Stomach (tissue), 9 donors: ENCODE data around the gene ATXN1. TPM values are rescaled to one million over a fixed set of nuclear protein-coding genes. Genes with fewer than 3 reads are reported as not detected.

Experiments used
- DNase-seq, 2 donors: peaks; one replicate each; pipeline versions ENCODE4 v3.0.0 to v3.0.0-alpha.2; 2013 to 2019
- H3K27ac ChIP-seq, 5 donors: fragments of 200-600 bp in 4 of 5; sonication (generic) in 4 of 5; one replicate each; pipeline ENCODE4 v1.5.1; 2013 to 2019; ENCODE audit warnings: mild to moderate bottlenecking in 1 of 5, moderate library complexity in 1 of 5
- H3K27me3 ChIP-seq, 3 donors: fragments of 200-600 bp; sonication (generic); one replicate each; pipeline ENCODE4 v1.5.1; 2017 to 2019; ENCODE audit warnings: mixed run types in 1 of 3
- H3K36me3 ChIP-seq, 4 donors: fragments of 200-600 bp; sonication (generic); 1 replicate in 3 of 4; 2 replicates in 1 of 4; pipeline ENCODE4 v1.5.1; 2016 to 2019
- H3K4me1 ChIP-seq, 4 donors: fragments of 200-600 bp; sonication (generic); one replicate each; pipeline ENCODE4 v1.5.1; 2016 to 2019
- H3K4me3 ChIP-seq, 4 donors: fragments of 200-600 bp; sonication (generic) in 3 of 4; one replicate each; pipeline ENCODE4 v1.5.1; 2016 to 2019; ENCODE audit warnings: mild to moderate bottlenecking in 1 of 4
- H3K9me3 ChIP-seq, 4 donors: fragments of 200-600 bp; sonication (generic); one replicate each; pipeline ENCODE4 v1.5.1; 2016 to 2019
- CTCF ChIP-seq, 7 experiments: fragments of 450-650 bp in 4 of 7; fragments of 200-600 bp in 3 of 7; sonication (generic) in 3 of 7; IDR thresholded peaks; one replicate each; pipeline ENCODE4 v1.5.1; 2016 to 2019; ENCODE audit warnings: antibody characterized with exemption in 7 of 7, control low read depth in 2 of 7, mild to moderate bottlenecking in 1 of 7
- EP300 ChIP-seq: sonication (generic); formaldehyde crosslinking; IDR thresholded peaks from one replicate; pipeline ENCODE4 v1.6.1; 2017; ENCODE audit warnings: antibody characterized with exemption
- POLR2A ChIP-seq, 4 donors: fragments of 450-650 bp; IDR thresholded peaks; one replicate each; pipeline ENCODE4 v1.6.1; 2016; ENCODE audit warnings: antibody characterized with exemption in 4 of 4, control low read depth in 2 of 4, mild to moderate bottlenecking in 1 of 4, moderate library complexity in 1 of 4
- POLR2AphosphoS5 ChIP-seq, 3 donors: sonication (generic); formaldehyde crosslinking; IDR thresholded peaks; one replicate each; pipeline ENCODE4 v1.6.1; 2016; ENCODE audit warnings: antibody characterized with exemption in 3 of 3
- WGBS, 5 donors: extraction: QIAGEN DNeasy Blood & Tissue Kit in 3 of 5; methylation state at CpG; one replicate each; pipeline versions ENCODE4 v1.1.5 to v1.1.7; 2013 to 2018; 5-methylcytosine and 5-hydroxymethylcytosine counted together
- intact Hi-C: fragments of 100-400 bp; cut with DNase I; formaldehyde crosslinking; loops from one replicate; pipeline ENCODE4 v1.15.1; 2023; ENCODE audit warnings: low total_unique reads
- polyA plus RNA-seq, 3 donors: library from polyadenylated mRNA; stranded (reverse); fragments of 200-250 nt; gene quantifications; one replicate each; pipeline ENCODE4 v1.2.3, GENCODE V29; 2013
- total RNA-seq, 5 donors: library from RNA; depleted of rRNA; stranded (reverse); fragments of >200 nt; gene quantifications; one replicate each; pipeline versions ENCODE4 v1.1.0 to v1.2.3, GENCODE V29; 2014 to 2016
- donor health status: healthy with polysubstance abuse.
- donor health status: Bipolar disorder and iron deficiency.
- donor health status: healthy.

Gene ATXN1
- total and polyA plus RNA-seq, 8 donors = 5.2 to 106 (median 39.0) TPM

GRCh38 chr6:16514249-16514648 is 247.0 kb downstream of the ATXN1 start:
- H3K27ac ChIP-seq = peak overlapping the region in 1 of 5 donors; percentile 29
- H3K4me3 ChIP-seq = no peak overlapping the region
- intact Hi-C loops = loop anchor here (5.0 kb wide), 1 partner anchor 258 kb away; no protein-coding TSS in a partner anchor
- no peaks in the 10 kb centered on the region for H3K9me3 ChIP-seq
- no peaks in the 10 kb centered on the region for H3K27me3 ChIP-seq
- DNase-seq = peak in 1 of 2 donors; percentile 71
- peaks cover 15 to 55% (median 37%) of the 10 kb centered on the region in 4 donors for H3K4me1 ChIP-seq
- peak in 4 of 7 experiments; percentile 26 to 52 (median 36) for TF ChIP-seq CTCF (IDR thresholded peaks at IDR 0.05)
- TF ChIP-seq EP300 = no peak
- TF ChIP-seq POLR2A (IDR thresholded peaks at IDR 0.05) = no peak
- peak in 1 of 3 donors; percentile 44 for TF ChIP-seq POLR2AphosphoS5 (IDR thresholded peaks at IDR 0.05)
- WGBS, 5 donors = 36 to 45% (median 39%) methylated on average over 8 of the region's 8 CpGs
- peaks cover 0 to 7% (median 1%) of the 10 kb centered on the region in 4 donors for H3K36me3 ChIP-seq

- TF ChIP-seq EP300 (no peak), POLR2AphosphoS5 (IDR thresholded peaks at IDR 0.05) (no peak)
- peak in 1 of 2 donors; percentile 53 for DNase-seq
- peak overlapping the region in 3 of 5 donors; percentile 50 to 57 (median 51) for H3K27ac ChIP-seq
- no peak overlapping the region for H3K4me3 ChIP-seq
- H3K4me1 ChIP-seq = peaks cover 15 to 50% (median 31%) of the 10 kb centered on the region in 4 donors
- no peaks in the 10 kb centered on the region for H3K9me3 ChIP-seq
- intact Hi-C loops = loop anchor here (5.0 kb wide), 1 partner anchor 260 kb away; no protein-coding TSS in a partner anchor
- 64 to 75% (median 70%) methylated on average over 6 of the region's 6 CpGs for WGBS, 5 donors
- no peaks in the 10 kb centered on the region for H3K27me3 ChIP-seq
- H3K36me3 ChIP-seq = peaks cover 0 to 7% (median 1%) of the 10 kb centered on the region in 4 donors
Measured at GRCh38 chr6:16512544-16513290, 248.5 kb downstream of the ATXN1 start.

- Histone ChIP-seq H3K4me3 (no peak overlapping the region), H3K4me1 (peaks cover 15 to 44% (median 31%) of the 10 kb centered on the region in 4 donors), H3K36me3 (peaks cover 0 to 7% (median 1%) of the 10 kb centered on the region in 4 donors), H3K27me3 (no peaks in the 10 kb centered on the region), H3K9me3 (no peaks in the 10 kb centered on the region), H3K27ac (peak overlapping the region in 3 of 5 donors; percentile 50 to 57 (median 51))
- TF ChIP-seq POLR2A (IDR thresholded peaks at IDR 0.05) (no peak), POLR2AphosphoS5 (IDR thresholded peaks at IDR 0.05) (no peak), EP300 (no peak), CTCF (IDR thresholded peaks at IDR 0.05) (no peak)
- 37 to 49% (median 44%) methylated on average over 10 of the region's 10 CpGs for WGBS, 5 donors
- peak in 1 of 2 donors; percentile 60 for DNase-seq
- intact Hi-C loops = loop anchor here (5.0 kb wide), 1 partner anchor 260 kb away; no protein-coding TSS in a partner anchor
Measured at GRCh38 chr6:16511723-16512489, 249.4 kb downstream of the ATXN1 start.

GRCh38 chr6:16511040-16511660 is 250.1 kb downstream of the ATXN1 start:
- DNase-seq = peak in 1 of 2 donors; percentile 67
- no peaks in the 10 kb centered on the region for H3K9me3 ChIP-seq
- H3K4me3 ChIP-seq = no peak overlapping the region
- intact Hi-C loops = loop anchor here (5.0 kb wide), 1 partner anchor 261 kb away; no protein-coding TSS in a partner anchor
- peaks cover 15 to 45% (median 32%) of the 10 kb centered on the region in 4 donors for H3K4me1 ChIP-seq
- H3K27me3 ChIP-seq = no peaks in the 10 kb centered on the region
- peak overlapping the region in 2 of 5 donors; percentile 50 to 57 for H3K27ac ChIP-seq
- WGBS, 5 donors = 61 to 67% (median 63%) methylated on average over 4 of the region's 4 CpGs
- TF ChIP-seq POLR2AphosphoS5 (IDR thresholded peaks at IDR 0.05) (peak in 1 of 3 donors; percentile 12), CTCF (IDR thresholded peaks at IDR 0.05) (peak in 4 of 7 experiments; percentile 40 to 67 (median 46)), POLR2A (IDR thresholded peaks at IDR 0.05) (no peak)
- H3K36me3 ChIP-seq = peaks cover 0 to 5% (median under 1%) of the 10 kb centered on the region in 4 donors
